Measurements from ENCODE around the gene PCMTD2.
"Not testable (repeated sequence)": the region's sequence is repeated elsewhere in the genome, so short reads cannot be mapped to it uniquely, and the experiment has no call there.

PCMTD2 gene

GRCh38 chr20:64223526-64224067 is 32.0 kb upstream of the PCMTD2 start:
- FAIRE-seq (no peak), DNase-seq (ENCODE audit: low spot score) (no peak)

- no peak for FAIRE-seq
- peak; percentile 73 for DNase-seq (ENCODE audit: low spot score)
Observed at GRCh38 chr20:64224351-64225170, 31.0 kb upstream of the PCMTD2 start.

GRCh38 chr20:64225171-64225595 is 30.4 kb upstream of the PCMTD2 start:
- FAIRE-seq, result peak; percentile 61
- no peak for DNase-seq (ENCODE audit: low spot score)

- FAIRE-seq (no peak), DNase-seq (ENCODE audit: low spot score) (no peak)
Observed at GRCh38 chr20:64225828-64226598, 29.5 kb upstream of the PCMTD2 start.

- DNase-seq (ENCODE audit: low spot score) (no peak), FAIRE-seq (no peak)
Observed at GRCh38 chr20:64226686-64227580, 28.6 kb upstream of the PCMTD2 start.

GRCh38 chr20:64228086-64228653 is 27.4 kb upstream of the PCMTD2 start:
- no peak for DNase-seq (ENCODE audit: low spot score)
- FAIRE-seq, result no peak

- DNase-seq (ENCODE audit: low spot score) (no peak), FAIRE-seq (no peak)
Observed at GRCh38 chr20:64228751-64229506, 26.6 kb upstream of the PCMTD2 start.

GRCh38 chr20:64229507-64230061 is 26.0 kb upstream of the PCMTD2 start:
- FAIRE-seq (no peak), DNase-seq (ENCODE audit: low spot score) (no peak)

GRCh38 chr20:64230461-64231145 is 24.9 kb upstream of the PCMTD2 start:
- DNase-seq (ENCODE audit: low spot score) (no peak), FAIRE-seq (no peak)

- FAIRE-seq (no peak), DNase-seq (ENCODE audit: low spot score) (no peak)
Observed at GRCh38 chr20:64231621-64232550, 23.7 kb upstream of the PCMTD2 start.

- DNase-seq (ENCODE audit: low spot score), result no peak
- FAIRE-seq, result no peak
Observed at GRCh38 chr20:64232794-64233193, 22.8 kb upstream of the PCMTD2 start.

- no peak for FAIRE-seq
- DNase-seq (ENCODE audit: low spot score), result no peak
Observed at GRCh38 chr20:64233725-64234124, 21.8 kb upstream of the PCMTD2 start.

GRCh38 chr20:64234291-64234791 is 21.2 kb upstream of the PCMTD2 start:
- no peak for DNase-seq (ENCODE audit: low spot score)
- FAIRE-seq, result no peak

GRCh38 chr20:64234921-64235565 is 20.5 kb upstream of the PCMTD2 start:
- FAIRE-seq; DNase-seq (ENCODE audit: low spot score): not testable (repeated sequence)

GRCh38 chr20:64236137-64237088 is 19.1 kb upstream of the PCMTD2 start:
- DNase-seq (ENCODE audit: low spot score) (no peak), FAIRE-seq (no peak)

GRCh38 chr20:64237316-64237715 is 18.2 kb upstream of the PCMTD2 start:
- DNase-seq (ENCODE audit: low spot score), result no peak
- FAIRE-seq, result no peak

All from urothelium cell line (cell line).